ENCODE data around the gene FGF2.

DNA sequence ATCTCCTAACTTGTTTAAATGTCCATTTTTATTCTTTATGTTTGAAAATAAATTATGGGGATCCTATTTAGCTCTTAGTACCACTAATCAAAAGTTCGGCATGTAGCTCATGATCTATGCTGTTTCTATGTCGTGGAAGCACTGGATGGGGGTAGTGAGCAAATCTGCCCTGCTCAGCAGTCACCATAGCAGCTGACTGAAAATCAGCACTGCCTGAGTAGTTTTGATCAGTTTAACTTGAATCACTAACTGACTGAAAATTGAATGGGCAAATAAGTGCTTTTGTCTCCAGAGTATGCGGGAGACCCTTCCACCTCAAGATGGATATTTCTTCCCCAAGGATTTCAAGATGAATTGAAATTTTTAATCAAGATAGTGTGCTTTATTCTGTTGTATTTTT is 68.2 kb downstream of the FGF2 start:
- TF ChIP-seq, protein P1, sequence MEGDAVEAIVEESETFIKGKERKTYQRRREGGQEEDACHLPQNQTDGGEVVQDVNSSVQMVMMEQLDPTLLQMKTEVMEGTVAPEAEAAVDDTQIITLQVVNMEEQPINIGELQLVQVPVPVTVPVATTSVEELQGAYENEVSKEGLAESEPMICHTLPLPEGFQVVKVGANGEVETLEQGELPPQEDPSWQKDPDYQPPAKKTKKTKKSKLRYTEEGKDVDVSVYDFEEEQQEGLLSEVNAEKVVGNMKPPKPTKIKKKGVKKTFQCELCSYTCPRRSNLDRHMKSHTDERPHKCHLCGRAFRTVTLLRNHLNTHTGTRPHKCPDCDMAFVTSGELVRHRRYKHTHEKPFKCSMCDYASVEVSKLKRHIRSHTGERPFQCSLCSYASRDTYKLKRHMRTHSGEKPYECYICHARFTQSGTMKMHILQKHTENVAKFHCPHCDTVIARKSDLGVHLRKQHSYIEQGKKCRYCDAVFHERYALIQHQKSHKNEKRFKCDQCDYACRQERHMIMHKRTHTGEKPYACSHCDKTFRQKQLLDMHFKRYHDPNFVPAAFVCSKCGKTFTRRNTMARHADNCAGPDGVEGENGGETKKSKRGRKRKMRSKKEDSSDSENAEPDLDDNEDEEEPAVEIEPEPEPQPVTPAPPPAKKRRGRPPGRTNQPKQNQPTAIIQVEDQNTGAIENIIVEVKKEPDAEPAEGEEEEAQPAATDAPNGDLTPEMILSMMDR (IDR thresholded peaks at IDR 0.05; ENCODE audit: low read depth, low read length, missing input control) = no peak
- no peak for TF ChIP-seq FOXA1 (IDR thresholded peaks at IDR 0.05)
- no peak for TF ChIP-seq TAF1 (conservative IDR thresholded peaks at IDR 0.05)
- TF ChIP-seq, protein P2, sequence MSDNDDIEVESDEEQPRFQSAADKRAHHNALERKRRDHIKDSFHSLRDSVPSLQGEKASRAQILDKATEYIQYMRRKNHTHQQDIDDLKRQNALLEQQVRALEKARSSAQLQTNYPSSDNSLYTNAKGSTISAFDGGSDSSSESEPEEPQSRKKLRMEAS (IDR thresholded peaks at IDR 0.05) = no peak
- TF ChIP-seq, protein P3, sequence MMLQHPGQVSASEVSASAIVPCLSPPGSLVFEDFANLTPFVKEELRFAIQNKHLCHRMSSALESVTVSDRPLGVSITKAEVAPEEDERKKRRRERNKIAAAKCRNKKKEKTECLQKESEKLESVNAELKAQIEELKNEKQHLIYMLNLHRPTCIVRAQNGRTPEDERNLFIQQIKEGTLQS (IDR thresholded peaks at IDR 0.05) = no peak
- no peak for TF ChIP-seq EGR1 (IDR thresholded peaks at IDR 0.05; ENCODE audit: low read depth in 2 of 2)
- no peak for TF ChIP-seq JUND (IDR thresholded peaks at IDR 0.05)
- TF ChIP-seq GABPA (IDR thresholded peaks at IDR 0.05 in 1 of 2, conservative IDR thresholded peaks at IDR 0.05 in 1 of 2) = no peak
- TF ChIP-seq, protein P4, sequence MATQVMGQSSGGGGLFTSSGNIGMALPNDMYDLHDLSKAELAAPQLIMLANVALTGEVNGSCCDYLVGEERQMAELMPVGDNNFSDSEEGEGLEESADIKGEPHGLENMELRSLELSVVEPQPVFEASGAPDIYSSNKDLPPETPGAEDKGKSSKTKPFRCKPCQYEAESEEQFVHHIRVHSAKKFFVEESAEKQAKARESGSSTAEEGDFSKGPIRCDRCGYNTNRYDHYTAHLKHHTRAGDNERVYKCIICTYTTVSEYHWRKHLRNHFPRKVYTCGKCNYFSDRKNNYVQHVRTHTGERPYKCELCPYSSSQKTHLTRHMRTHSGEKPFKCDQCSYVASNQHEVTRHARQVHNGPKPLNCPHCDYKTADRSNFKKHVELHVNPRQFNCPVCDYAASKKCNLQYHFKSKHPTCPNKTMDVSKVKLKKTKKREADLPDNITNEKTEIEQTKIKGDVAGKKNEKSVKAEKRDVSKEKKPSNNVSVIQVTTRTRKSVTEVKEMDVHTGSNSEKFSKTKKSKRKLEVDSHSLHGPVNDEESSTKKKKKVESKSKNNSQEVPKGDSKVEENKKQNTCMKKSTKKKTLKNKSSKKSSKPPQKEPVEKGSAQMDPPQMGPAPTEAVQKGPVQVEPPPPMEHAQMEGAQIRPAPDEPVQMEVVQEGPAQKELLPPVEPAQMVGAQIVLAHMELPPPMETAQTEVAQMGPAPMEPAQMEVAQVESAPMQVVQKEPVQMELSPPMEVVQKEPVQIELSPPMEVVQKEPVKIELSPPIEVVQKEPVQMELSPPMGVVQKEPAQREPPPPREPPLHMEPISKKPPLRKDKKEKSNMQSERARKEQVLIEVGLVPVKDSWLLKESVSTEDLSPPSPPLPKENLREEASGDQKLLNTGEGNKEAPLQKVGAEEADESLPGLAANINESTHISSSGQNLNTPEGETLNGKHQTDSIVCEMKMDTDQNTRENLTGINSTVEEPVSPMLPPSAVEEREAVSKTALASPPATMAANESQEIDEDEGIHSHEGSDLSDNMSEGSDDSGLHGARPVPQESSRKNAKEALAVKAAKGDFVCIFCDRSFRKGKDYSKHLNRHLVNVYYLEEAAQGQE (IDR thresholded peaks at IDR 0.05) = no peak
- no peak for TF ChIP-seq SP1 (IDR thresholded peaks at IDR 0.05)
- TF ChIP-seq HNF4A (conservative IDR thresholded peaks at IDR 0.05) = no peak
- TF ChIP-seq YY1 (IDR thresholded peaks at IDR 0.05) = no peak
- no peak for TF ChIP-seq HNF4G (IDR thresholded peaks at IDR 0.05)

Data from liver (tissue), 3 donors.